ENCODE results near the gene GAGE10. TPM values are rescaled to one million over a fixed set of nuclear protein-coding genes. Genes with fewer than 3 reads are reported as not detected.

The GAGE10 gene
- not detected in 5 replicates for total RNA-seq (2022; extraction: Qiagen RNA extraction; ENCODE audit: low read depth)

GRCh38 chrX:49303346-49303745, at the start of gene GAGE10:
Gene GAGE10, plus strand, starts transcription at chrX:49303646. Its CDS starts 1,214 bp downstream, at chrX:49304860.

GRCh38 chrX:49264460-49264859, 39.0 kb upstream of the GAGE10 start, which contains the start of gene FOXP3:
Gene FOXP3, minus strand, starts transcription at chrX:49264710. Its CDS starts 6,205 bp downstream, at chrX:49258505.

GRCh38 chrX:49269767-49270248, 33.6 kb upstream of the GAGE10 start, which contains the start of gene PPP1R3F:
Gene PPP1R3F, plus strand, starts transcription at chrX:49269793. Its CDS starts 77 bp downstream, at chrX:49269870.

GRCh38 chrX:49321737-49322136, 18.3 kb downstream of the GAGE10 start, which contains the start of gene GAGE12J:
Gene GAGE12J, plus strand, starts transcription at chrX:49322037. Its CDS starts 1,157 bp downstream, at chrX:49323194.

GRCh38 chrX:49331282-49331681, 27.8 kb downstream of the GAGE10 start, which contains the start of gene GAGE13:
Gene GAGE13, plus strand, starts transcription at chrX:49331582. Its CDS starts 1,156 bp downstream, at chrX:49332738.

Other genes with a start within 250 kb of the GAGE10 start
- 3.2 to 4.7 TPM (median 3.6 TPM) in 5 replicates for gene CCDC120, start 244.6 kb upstream of the GAGE10 start, total RNA-seq (2022; extraction: Qiagen RNA extraction; ENCODE audit: low read depth)
- 32.8 to 48.2 TPM (median 42.6 TPM) in 5 replicates for gene PRAF2, start 229.6 kb upstream of the GAGE10 start, total RNA-seq (2022; extraction: Qiagen RNA extraction; ENCODE audit: low read depth)
- 54.9 to 65.6 TPM (median 58.5 TPM) in 5 replicates for gene WDR45, start 223.8 kb upstream of the GAGE10 start, total RNA-seq (2022; extraction: Qiagen RNA extraction; ENCODE audit: low read depth)
- 23.2 to 26.7 TPM (median 24.8 TPM) in 5 replicates for gene GPKOW, start 179.9 kb upstream of the GAGE10 start, total RNA-seq (2022; extraction: Qiagen RNA extraction; ENCODE audit: low read depth)
- gene MAGIX, start 140.9 kb upstream of the GAGE10 start, total RNA-seq (2022; extraction: Qiagen RNA extraction; ENCODE audit: low read depth): 2.7 to 3.7 TPM (median 3.1 TPM) in 5 replicates
- gene PLP2, start 131.7 kb upstream of the GAGE10 start, total RNA-seq (2022; extraction: Qiagen RNA extraction; ENCODE audit: low read depth): 307 to 435 TPM (median 429 TPM) in 5 replicates
- 12.7 to 22.2 TPM (median 20.7 TPM) in 5 replicates for gene PRICKLE3, start 117.3 kb upstream of the GAGE10 start, total RNA-seq (2022; extraction: Qiagen RNA extraction; ENCODE audit: low read depth)
- 2.4 to 3.6 TPM (median 3.1 TPM) in 5 replicates for gene SYP, start 103.5 kb upstream of the GAGE10 start, total RNA-seq (2022; extraction: Qiagen RNA extraction; ENCODE audit: low read depth)
- not detected in 5 replicates for gene CACNA1F, start 70.3 kb upstream of the GAGE10 start, total RNA-seq (2022; extraction: Qiagen RNA extraction; ENCODE audit: low read depth)
- 13.4 to 16.7 TPM (median 16.2 TPM) in 5 replicates for gene CCDC22, start 68.2 kb upstream of the GAGE10 start, total RNA-seq (2022; extraction: Qiagen RNA extraction; ENCODE audit: low read depth)
- 0.12 to 0.19 TPM (median 0.17 TPM) in 5 replicates for gene FOXP3, start 38.9 kb upstream of the GAGE10 start, total RNA-seq (2022; extraction: Qiagen RNA extraction; ENCODE audit: low read depth)
- gene PPP1R3F, start 33.9 kb upstream of the GAGE10 start, total RNA-seq (2022; extraction: Qiagen RNA extraction; ENCODE audit: low read depth): 1.2 to 4.3 TPM (median 3.4 TPM) in 5 replicates
- gene GAGE12J, start 18.4 kb downstream of the GAGE10 start, total RNA-seq (2022; extraction: Qiagen RNA extraction; ENCODE audit: low read depth): not detected in 5 replicates
- not detected in 5 replicates for gene GAGE13, start 27.9 kb downstream of the GAGE10 start, total RNA-seq (2022; extraction: Qiagen RNA extraction; ENCODE audit: low read depth)
- not detected in 5 replicates for gene GAGE12C, start 228.5 kb downstream of the GAGE10 start, total RNA-seq (2022; extraction: Qiagen RNA extraction; ENCODE audit: low read depth)
- gene GAGE12D, start 238.1 kb downstream of the GAGE10 start, total RNA-seq (2022; extraction: Qiagen RNA extraction; ENCODE audit: low read depth): not detected in 5 replicates
- not detected in 5 replicates for gene GAGE12E, start 247.6 kb downstream of the GAGE10 start, total RNA-seq (2022; extraction: Qiagen RNA extraction; ENCODE audit: low read depth)